HG03575 (cell line): Measurements from ENCODE around the gene PDLIM5.

Experiments used
- ATAC-seq: cut with Tn5 transposase; IDR thresholded peaks from one replicate; pipeline ENCODE4 v1.9.1; 2021; ENCODE audit not compliant: unreplicated experiment, insufficient number of reproducible peaks, low FRiP score; ENCODE audit errors: extremely low read depth

PDLIM5 gene

DNA sequence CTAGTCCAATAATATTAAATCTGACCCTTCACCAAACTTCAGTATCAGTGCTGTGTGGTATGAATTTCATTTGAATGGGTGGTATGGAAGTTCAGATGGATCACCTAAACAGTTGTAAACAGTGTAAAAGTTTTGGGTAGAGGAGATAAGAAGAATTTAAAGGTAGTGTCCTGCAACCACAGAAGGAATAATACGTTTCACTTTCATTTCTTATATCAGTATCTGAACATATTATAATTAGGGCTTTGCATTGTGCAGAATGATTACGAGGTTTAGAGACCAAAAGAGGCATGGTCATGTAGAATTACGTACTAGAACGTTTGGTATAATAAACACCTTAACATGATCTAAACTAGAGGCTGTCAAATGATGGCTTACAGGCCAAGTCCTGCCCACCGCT is 116.1 kb downstream of the PDLIM5 start:
- ATAC-seq = no peak

DNA sequence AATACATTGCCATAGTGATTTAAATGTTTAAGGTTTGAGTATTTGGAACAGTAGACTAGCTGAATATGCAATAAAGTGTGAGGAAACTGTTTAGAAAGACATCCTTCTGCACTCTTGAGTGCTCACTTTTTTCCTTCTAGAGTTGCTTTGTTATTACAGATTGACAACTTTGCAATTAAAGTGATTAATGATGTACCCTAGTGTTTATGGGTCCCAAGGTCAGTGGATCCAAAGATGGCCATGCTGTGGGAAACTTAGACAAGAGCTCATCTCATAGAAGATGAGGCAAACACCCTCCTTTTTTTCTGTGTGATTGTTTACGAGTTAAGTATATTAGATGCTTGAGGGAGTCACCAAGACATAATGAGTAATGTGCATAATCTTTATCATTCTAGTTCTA is 118.8 kb downstream of the PDLIM5 start:
- ATAC-seq = no peak

DNA sequence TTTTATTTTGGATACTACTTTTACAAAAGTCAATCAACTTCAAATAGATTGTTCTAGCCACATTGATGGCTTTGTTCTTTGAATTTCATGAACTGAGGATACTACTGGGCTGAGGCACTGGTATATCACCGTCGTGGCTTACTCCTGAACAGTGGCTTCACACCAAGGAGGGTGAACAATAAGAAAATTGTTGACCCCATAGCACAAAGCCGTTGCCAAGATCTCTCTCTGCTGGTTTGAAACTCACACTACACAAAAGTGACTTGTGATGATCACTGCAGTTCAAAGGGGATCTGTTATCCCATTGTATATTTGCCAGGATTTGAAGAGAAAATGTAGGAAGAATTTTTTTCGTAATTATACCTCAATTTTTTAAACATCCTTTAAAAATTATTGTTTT is 119.6 kb downstream of the PDLIM5 start:
- ATAC-seq = no peak

DNA sequence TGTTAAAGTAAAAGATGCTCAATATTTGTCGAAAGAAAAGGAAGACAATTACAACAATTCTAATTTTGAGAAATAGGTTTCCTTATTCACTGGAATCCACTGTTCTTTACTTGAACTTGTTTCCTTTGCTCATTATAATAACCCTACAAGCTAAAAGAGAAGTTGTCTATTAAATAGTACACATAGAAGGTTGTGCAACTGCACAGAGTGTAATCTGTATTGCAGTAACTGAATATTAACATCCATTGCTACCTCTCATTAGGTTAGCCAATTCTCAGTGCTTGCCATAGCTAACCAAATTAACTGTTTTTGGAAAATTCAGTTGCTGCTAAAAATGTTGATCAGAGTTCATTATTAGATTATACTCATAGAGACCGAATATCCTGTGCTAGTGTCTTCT is 120.0 kb downstream of the PDLIM5 start:
- no peak for ATAC-seq

DNA sequence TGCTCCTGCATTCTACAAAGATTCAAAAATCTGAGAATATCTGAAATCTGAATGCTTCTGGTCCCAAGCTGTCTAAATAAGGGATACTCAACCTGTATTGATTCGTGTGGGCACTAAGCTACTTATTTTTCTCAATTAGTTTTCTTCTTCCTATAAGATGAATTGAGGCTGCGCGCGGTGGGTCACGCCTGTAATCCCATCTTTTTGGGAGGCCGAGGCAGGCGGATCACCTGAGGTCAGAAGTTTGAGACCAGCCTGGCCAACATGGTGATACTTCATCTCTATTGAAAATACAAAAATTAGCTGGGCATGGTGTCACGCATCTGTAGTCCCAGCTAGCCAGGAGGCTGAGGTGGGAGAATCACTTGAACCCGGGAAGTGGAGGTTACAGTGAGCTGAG is 122.3 kb downstream of the PDLIM5 start:
- no peak for ATAC-seq

DNA sequence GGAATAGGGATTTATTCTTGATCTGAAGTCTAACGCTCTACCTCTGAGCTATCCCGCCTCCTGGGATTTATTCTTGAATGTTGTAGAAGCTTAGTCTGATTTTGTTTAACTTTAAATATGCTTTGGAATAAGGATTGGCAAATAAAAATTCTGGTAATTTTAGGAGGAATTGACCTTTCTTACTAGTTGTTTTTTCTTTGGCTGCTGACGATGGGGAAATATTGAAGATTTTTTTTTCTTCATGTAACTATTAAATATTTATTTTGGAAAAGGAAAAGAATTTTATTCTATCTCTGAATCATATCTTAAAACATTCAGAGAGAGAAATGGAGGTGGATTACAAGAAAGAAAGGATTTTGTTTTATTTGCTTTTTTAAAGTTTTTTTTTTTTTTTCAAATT is 122.9 kb downstream of the PDLIM5 start:
- no peak for ATAC-seq

DNA sequence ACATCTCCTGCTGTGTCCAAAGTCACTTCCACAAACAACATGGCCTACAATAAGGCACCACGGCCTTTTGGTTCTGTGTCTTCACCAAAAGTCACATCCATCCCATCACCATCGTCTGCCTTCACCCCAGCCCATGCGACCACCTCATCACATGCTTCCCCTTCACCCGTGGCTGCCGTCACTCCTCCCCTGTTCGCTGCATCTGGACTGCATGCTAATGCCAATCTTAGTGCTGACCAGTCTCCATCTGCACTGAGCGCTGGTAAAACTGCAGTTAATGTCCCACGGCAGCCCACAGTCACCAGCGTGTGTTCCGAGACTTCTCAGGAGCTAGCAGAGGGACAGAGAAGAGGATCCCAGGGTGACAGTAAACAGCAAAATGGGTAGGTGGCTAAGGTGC is 123.9 kb downstream of the PDLIM5 start:
- no peak for ATAC-seq

DNA sequence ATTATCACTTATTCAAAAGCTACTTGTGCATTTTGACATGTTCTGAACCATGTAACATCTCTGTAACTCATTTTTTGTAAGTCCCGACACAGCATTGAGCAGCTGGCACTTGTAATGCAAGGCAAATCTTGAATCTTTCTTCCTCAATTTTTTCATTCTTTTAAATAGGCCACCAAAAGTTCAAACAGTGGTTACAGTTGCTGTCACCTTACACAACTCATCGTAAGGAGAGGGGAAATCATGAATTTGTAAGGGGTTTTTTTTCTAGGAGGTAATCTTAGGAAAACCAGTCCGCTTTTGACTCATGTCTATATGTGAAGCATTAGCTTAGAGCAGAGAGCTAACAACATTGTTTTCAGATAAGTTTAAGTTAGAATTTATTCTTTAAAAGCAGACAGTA is 124.5 kb downstream of the PDLIM5 start:
- ATAC-seq = no peak

DNA sequence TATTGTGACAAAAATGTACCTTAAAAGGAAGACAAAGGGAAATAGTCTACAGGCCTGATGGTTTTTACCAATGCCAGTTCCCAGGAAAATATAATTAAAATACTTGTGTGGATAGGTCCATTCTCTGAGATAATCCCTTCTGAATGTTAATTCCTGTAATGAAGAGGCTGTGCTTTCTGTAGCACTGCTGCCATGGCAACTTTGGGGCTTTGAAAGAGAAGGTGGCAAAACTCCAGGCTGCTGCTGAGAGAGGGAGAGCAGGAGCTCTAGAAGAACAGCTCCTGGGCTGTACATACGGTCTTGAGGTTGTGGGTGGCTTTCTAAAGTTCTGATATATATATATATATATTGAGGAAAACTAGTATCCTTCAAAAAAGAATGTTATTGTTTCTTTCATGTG is 125.4 kb downstream of the PDLIM5 start:
- ATAC-seq = no peak

DNA sequence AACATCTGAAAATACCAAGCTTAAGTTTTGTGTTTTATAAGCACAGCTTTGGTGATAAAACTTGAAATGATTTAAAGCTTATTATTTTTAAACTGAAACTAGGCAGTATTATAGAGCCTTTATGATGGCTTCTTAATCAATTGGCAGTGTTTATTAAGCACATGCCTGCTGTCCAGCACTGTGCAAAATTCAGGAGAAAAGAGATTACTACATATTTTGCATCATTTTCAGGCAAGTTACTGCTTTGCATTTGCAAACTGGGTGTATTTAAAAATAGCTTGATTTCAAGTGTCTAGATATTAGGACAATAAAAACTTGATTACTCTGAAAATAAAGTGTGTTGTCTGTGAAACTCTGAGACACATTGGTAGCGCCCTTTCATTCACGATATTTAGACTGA is 126.5 kb downstream of the PDLIM5 start:
- no peak for ATAC-seq

DNA sequence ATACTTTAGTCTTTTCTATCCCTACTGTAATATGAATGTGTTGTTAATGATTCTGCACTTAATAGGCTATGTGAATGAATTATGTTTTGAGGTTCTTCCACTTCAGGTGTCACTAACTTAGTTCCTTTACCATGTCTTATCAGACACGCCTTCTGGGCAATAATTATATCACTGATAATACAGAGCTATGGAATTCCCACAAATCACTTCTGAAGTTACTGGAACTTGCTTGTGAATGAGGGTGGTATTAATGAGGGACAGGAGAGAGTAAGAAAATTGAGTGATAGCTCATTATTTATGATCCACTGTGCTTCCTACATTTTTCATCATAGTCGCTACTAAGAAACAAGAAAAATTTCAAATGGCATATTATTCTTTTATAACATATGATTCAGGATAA is 130.0 kb downstream of the PDLIM5 start:
- ATAC-seq = no peak

DNA sequence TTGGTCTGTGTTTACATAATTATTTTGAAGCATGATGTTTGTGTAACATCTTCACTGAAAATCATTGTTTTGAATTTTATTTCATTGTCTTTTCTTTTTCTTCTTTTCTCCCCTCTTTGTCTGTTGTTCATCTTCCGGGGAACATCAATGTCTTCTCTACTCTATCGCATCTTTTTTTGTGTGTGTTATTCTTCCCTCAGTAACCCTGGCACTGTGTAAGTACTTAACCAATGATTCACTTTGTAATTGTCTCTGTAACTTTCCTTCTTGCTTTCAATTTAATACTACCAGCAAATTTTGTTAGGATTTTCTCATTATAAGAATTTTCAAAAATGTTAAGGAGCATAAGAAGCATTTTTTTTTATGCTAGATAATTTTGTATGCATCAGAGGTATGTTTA is 130.8 kb downstream of the PDLIM5 start:
- no peak for ATAC-seq

DNA sequence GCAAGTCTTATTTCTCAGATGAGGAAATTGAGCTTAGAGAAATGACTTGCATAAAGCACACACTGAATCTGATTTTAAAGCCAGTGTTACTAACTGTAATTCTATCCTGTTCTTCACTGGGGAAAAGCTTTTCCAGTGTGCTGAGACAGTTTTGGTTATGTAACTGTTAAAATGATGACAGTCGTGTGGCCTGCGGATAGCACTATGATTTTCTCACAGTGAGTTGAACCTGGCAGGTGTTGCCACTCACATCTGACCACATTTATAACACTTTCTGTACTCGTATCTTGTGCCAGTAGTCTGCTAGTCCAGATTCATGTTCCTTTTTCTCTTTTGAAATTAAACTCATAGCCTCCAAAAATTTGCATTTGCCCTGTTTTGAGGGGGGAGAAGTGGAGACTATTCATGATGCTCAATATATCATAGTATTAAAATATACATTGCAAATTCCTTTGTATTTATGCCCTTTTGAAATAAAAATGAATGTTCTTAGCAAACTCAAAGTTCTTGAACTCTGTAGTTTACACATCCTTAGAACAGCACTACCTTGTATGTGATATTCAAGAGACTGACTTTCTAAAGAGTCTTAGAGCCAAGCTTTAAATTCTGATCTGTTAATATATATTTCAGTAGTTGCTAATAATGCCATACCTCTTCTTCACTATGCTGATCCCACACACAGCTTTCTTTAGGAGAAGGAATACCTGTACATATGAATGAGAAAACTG is 132.3 kb downstream of the PDLIM5 start:
- no peak for ATAC-seq

DNA sequence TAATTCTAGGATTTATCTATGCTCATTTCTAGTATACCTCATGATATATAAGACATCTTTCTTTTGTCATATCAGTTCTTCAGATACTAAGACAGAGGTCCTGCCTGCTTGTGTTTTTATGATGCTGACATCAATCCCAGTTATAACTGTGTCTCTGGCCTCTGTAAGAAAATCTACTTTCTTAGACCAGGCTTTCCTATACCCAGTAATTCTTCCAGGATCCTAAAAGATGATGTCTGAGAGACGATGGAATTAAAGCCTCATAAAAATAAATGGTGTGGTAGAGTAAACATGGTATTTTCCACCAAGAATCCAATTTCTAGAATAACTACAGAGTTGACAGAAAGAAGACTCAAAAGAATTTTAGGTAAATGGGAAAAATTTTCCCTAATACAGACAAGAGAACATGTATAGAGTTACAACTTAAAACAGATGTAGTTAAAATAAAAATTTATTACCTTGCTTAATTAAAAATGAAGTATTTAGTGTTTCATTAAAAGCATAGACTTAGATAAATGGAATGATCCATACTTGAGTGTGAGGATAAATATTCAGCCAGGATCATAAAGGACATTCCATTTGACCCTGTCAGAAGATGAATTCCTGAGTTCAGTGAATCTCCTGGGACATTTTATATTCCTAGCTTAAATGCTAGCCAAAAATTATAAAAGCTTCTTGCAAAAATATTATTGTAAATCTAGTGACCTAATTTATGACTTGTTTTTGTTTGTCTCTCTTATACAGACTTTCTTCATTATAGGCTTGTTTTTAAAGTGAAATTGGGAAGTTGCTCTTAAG is 137.4 kb downstream of the PDLIM5 start:
- no peak for ATAC-seq

DNA sequence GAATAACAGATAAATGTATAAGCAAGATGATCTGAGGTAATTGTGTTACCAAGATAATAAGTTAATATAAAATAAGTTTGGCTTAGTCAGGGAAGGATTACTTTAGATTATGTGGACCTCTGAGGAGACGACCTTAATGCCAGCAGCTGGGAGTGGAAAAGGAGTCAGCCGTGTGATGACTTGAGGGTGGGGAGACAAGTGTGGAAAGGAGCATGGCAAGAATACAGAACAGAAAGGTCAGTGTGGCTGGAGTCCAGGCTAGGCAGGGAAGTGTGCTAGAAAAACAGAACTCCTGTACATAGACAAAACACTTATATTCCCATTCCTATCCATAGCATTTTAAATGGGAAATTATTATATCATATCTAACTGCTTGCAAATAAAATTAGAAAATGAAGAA is 138.8 kb downstream of the PDLIM5 start:
- ATAC-seq = no peak

DNA sequence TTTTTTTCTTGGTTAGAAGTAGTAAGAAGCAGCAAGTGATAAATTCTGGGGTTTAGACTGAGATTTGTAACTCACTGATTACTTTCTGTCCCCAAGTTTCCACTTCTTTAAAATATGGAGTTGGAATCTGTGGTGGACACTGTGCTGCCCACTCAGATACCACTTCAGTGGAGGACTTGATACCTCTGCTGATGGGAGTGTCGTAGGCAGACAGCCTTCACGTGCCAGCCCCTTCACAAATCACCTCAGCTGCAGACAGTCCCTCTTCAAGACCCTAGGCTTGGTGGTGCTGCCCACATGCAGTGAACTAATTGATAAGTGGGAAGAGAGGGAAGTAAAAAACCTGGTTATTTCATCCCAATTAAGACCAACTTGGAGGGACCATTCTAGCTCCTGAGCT is 139.5 kb downstream of the PDLIM5 start:
- ATAC-seq = no peak

DNA sequence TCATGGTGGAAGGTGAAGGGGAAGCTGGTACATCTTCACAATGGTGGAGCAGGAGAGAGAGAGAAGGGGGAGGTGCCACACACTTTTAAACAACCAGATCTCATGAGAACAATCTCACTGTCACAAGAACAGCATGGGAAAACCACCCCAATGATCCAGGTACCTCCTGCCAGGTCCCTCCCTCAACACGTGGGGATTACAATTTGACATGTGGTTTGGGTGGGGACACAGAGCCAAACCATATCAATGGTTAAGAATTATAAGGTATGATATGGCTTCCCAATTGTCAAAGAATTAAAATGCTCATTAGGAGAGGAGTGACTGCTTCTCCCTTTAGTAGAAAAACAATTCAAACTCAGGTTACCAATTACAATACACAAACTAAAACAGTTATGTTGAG is 143.3 kb downstream of the PDLIM5 start:
- ATAC-seq = no peak

DNA sequence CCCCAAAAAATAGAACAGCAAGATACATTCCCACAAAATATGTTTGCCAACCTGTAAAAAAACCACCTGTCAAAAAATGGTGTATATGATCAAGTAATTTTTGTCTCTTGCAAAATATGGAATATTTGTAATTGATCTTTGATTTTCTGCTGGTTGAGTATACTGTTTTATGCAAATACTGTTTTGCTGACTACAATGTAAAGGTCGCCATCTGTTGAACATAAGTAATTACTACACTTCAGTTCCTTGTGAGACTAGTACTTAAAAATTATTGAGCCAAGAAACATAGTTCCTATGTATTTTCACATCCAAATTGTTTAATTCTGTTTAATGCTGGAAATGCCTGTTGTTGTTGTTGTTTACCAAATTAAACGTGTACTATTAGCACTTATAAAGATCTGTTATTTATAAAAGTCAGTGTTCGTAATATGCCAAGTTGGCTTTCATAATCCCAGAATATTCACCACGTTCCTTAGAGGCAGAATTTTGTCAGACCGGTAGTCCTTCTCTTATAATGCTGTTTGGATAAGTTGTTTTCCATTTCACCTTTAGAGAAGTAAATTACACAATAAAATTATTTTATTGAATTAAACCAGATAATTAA is 144.2 kb downstream of the PDLIM5 start:
- ATAC-seq = peak; percentile 72

DNA sequence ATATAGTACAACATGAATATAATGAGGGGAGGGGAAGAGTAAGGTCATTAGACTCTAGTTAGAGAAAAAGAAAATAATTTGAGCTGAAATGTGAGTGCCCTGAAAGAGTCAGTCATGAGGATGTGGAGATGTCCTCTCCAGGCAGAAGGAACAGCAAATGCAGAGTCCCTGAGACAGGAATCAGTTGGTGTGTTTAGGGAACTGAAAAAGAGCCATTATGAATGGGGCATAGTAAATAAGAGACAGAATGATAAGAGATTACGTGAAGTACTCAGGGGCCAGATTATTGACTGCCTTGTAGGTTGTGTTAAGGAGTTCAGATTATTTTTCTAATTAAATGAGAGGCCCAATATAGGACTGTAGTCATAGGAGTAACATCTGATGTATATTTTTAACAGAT is 147.0 kb downstream of the PDLIM5 start:
- ATAC-seq = no peak

DNA sequence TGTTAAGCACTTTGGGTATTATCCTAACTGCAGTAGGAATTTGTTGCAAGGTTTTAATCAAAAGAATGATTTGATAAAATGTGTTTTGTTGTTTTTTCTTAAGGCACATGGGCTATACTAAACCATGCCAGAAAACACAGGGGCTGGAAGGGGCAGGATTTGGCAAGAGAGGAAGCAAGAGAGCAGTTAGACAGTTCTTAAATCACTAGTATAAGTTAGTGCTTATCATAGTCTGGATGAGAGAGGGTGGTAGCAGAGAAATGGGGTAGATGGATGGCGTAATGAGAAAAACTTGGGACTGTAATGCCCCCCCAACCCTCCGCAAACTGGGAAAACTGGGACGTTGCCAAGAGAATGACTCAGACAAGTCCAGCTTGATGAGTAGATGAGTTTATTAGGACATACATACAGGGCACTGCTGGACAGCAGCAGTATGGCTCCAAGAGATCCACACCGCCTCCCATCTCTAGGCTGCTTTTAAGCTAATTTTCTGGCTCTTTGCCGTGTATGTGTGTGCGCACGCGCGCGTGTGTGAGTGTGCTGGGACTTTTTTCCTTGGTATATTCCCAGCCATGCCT is 151.5 kb downstream of the PDLIM5 start:
- no peak for ATAC-seq
